ENCODE data around the gene GMDS.

Gene GMDS

GRCh38 chr6:1603708-1604107 lies 641.7 kb downstream of the GMDS start:
- peak overlapping the region; percentile 67 for H3K4me2 ChIP-seq (ENCODE audit: low read depth, low read length, poor library complexity, severe bottlenecking)
- H3K9ac ChIP-seq (ENCODE audit: low read depth, low read length, poor library complexity, severe bottlenecking): no peak overlapping the region
- no peak for TF ChIP-seq EZH2phosphoT487 (IDR thresholded peaks at IDR 0.05; ENCODE audit: borderline replicate concordance)
- no peak for TF ChIP-seq CTCF (conservative IDR thresholded peaks at IDR 0.05; ENCODE audit: low read length)
- H3F3A ChIP-seq (ENCODE audit: low read depth): no peaks in the 10 kb centered on the region
- no peak overlapping the region for H3K4me3 ChIP-seq (ENCODE audit: low read length, poor library complexity, severe bottlenecking)
- no peaks in the 10 kb centered on the region for H3K79me2 ChIP-seq (ENCODE audit: insufficient read depth, low read length)
- no peaks in the 10 kb centered on the region for H3K27me3 ChIP-seq (ENCODE audit: insufficient read depth, low read length, poor library complexity, severe bottlenecking)
- H3K4me1 ChIP-seq (ENCODE audit: insufficient read depth, low read length, poor library complexity, severe bottlenecking): peaks cover 4% of the 10 kb centered on the region
- no peak overlapping the region; the same call in 1 of the 2 replicates for H2AFZ ChIP-seq (ENCODE audit: low read length)
- H3K9me3 ChIP-seq (ENCODE audit: insufficient read depth, low read depth, low read length): no peaks in the 10 kb centered on the region
- no peaks in the 10 kb centered on the region for H3K9me2 ChIP-seq (replicated peaks; ENCODE audit: low read depth, low read length)
- H4K20me1 ChIP-seq (ENCODE audit: insufficient read depth, low read length, poor library complexity, severe bottlenecking): no peaks in the 10 kb centered on the region
- no peaks in the 10 kb centered on the region for H3K36me3 ChIP-seq (ENCODE audit: insufficient read depth, low read length)

DNA sequence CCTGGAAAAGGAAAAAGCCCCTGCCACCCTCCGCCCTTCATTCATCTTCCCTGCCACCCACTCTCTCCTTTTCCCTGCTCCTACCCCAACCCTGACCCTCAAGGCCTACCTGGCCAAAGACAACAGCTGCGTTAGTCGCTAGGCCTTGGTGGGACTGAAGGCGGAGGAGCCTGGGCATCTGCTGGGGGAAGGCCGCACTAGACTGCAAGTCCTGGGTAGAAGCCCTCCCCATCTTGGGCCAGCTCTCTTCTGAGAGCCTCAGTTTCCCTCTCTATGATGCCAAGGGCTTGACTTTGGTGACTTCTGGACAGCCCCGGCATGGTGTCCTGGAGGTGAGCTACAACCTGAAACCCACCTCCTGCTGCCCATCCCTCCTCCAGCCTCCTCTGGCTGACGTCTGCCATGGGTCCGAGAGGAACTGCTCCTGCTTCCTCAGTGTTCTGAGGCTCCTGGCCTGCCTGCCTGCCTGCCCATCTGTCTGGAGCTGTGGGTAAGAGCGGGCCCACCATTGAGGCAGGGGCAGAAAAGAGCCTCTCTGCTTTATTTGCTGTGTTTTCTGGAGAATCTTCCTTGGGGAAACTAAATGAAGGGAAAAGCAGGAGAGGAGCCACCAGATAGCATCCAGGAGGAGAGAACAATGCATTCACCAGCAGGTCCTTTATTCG lies 643.2 kb downstream of the GMDS start:
- Histone ChIP-seq H3K27me3 (ENCODE audit: insufficient read depth, low read length, poor library complexity, severe bottlenecking) (no peaks in the 10 kb centered on the region), H3K79me2 (ENCODE audit: insufficient read depth, low read length) (no peaks in the 10 kb centered on the region), H3F3A (ENCODE audit: low read depth) (no peaks in the 10 kb centered on the region), H3K9me2 (replicated peaks; ENCODE audit: low read depth, low read length) (no peaks in the 10 kb centered on the region), H3K4me1 (ENCODE audit: insufficient read depth, low read length, poor library complexity, severe bottlenecking) (peaks cover 4% of the 10 kb centered on the region), H3K4me3 (ENCODE audit: low read length, poor library complexity, severe bottlenecking) (no peak overlapping the region), H3K9me3 (ENCODE audit: insufficient read depth, low read depth, low read length) (no peaks in the 10 kb centered on the region), H2AFZ (ENCODE audit: low read length) (no peak overlapping the region), H4K20me1 (ENCODE audit: insufficient read depth, low read length, poor library complexity, severe bottlenecking) (no peaks in the 10 kb centered on the region), H3K9ac (ENCODE audit: low read depth, low read length, poor library complexity, severe bottlenecking) (no peak overlapping the region), H3K4me2 (ENCODE audit: low read depth, low read length, poor library complexity, severe bottlenecking) (no peak overlapping the region), H3K36me3 (ENCODE audit: insufficient read depth, low read length) (no peaks in the 10 kb centered on the region)
- no peak for TF ChIP-seq EZH2phosphoT487 (IDR thresholded peaks at IDR 0.05; ENCODE audit: borderline replicate concordance)
- no peak for TF ChIP-seq CTCF (conservative IDR thresholded peaks at IDR 0.05; ENCODE audit: low read length)

DNA sequence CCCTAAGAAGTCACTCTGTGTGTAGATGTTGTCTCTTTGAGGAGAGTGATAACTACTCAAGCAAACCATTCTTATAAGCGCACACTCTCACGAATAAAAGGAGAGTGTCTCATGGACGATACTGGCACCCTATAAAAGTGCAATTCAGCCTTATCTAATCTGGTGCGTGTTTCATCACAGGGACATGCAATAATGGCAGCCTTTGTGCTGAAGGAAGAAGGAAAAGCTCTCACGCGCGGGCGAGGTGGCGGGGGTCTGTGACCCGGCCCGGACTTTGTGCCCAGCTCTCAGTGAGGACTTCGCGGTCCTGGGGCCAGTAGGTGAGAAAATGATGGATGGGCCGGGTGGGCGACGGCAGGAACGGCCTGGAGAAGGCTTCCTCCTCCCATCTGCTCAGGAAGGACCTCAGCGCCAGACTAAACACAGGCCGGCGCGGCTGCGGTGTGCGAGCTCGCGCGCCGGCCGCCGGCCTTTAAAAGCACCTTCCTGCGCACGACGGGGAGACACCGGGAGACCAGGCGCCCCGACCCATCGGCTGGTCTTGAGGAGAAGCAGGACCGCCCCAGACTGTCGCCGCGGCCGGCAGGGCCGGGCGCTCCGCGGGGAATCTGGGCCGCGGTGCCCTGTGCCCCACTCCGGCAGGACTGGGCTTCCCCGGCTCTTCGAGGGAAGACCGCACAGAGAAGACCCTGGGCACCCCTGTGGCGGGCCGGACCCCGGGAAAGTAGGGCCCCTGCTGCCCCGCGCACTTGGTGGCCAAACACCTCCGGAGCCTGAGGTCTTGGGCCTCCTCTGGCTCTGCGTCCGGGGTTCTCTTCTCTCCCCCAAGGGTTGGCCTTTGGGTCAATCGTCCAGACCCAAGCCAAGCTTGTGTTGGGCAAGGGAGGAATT lies 644.0 kb downstream of the GMDS start:
- H3K27me3 ChIP-seq (ENCODE audit: insufficient read depth, low read length, poor library complexity, severe bottlenecking): no peaks in the 10 kb centered on the region
- H3F3A ChIP-seq (ENCODE audit: low read depth): no peaks in the 10 kb centered on the region
- no peak overlapping the region for H2AFZ ChIP-seq (ENCODE audit: low read length)
- no peak overlapping the region for H3K9ac ChIP-seq (ENCODE audit: low read depth, low read length, poor library complexity, severe bottlenecking)
- no peaks in the 10 kb centered on the region for H4K20me1 ChIP-seq (ENCODE audit: insufficient read depth, low read length, poor library complexity, severe bottlenecking)
- no peak overlapping the region for H3K4me2 ChIP-seq (ENCODE audit: low read depth, low read length, poor library complexity, severe bottlenecking)
- H3K36me3 ChIP-seq (ENCODE audit: insufficient read depth, low read length): no peaks in the 10 kb centered on the region
- no peaks in the 10 kb centered on the region for H3K79me2 ChIP-seq (ENCODE audit: insufficient read depth, low read length)
- H3K4me3 ChIP-seq (ENCODE audit: low read length, poor library complexity, severe bottlenecking): no peak overlapping the region
- no peaks in the 10 kb centered on the region for H3K9me3 ChIP-seq (ENCODE audit: insufficient read depth, low read depth, low read length)
- TF ChIP-seq CTCF (conservative IDR thresholded peaks at IDR 0.05; ENCODE audit: low read length): no peak
- no peak for TF ChIP-seq EZH2phosphoT487 (IDR thresholded peaks at IDR 0.05; ENCODE audit: borderline replicate concordance)
- peaks cover 7% of the 10 kb centered on the region for H3K4me1 ChIP-seq (ENCODE audit: insufficient read depth, low read length, poor library complexity, severe bottlenecking)
- no peaks in the 10 kb centered on the region for H3K9me2 ChIP-seq (replicated peaks; ENCODE audit: low read depth, low read length)

Measured in Loucy (cell line).